Vagina (tissue), 2 donors: ENCODE data around the gene SLX4IP. TPM values are rescaled to one million over a fixed set of nuclear protein-coding genes. Genes with fewer than 3 reads are reported as not detected.
A peak's percentile ranks its signal among the peaks of the same experiment; 100 is the strongest.

Experiments
- DNase-seq, 2 donors: peaks; one replicate each; pipeline ENCODE4 v3.0.0-alpha.2; 2017; ENCODE audit errors: extremely low spot score in 2 of 2
- H3K27ac ChIP-seq: fragments of 200-600 bp; sonication (generic); one replicate; pipeline ENCODE4 v1.5.1; 2019
- H3K27me3 ChIP-seq: fragments of 200-600 bp; sonication (generic); one replicate; pipeline ENCODE4 v1.5.1; 2019
- H3K36me3 ChIP-seq, 2 donors: fragments of 200-600 bp; sonication (generic); one replicate each; pipeline ENCODE4 v1.5.1; 2017 to 2019
- H3K4me1 ChIP-seq: fragments of 200-600 bp; sonication (generic); one replicate; pipeline ENCODE4 v1.5.1; 2019
- H3K4me3 ChIP-seq, 2 donors: fragments of 200-600 bp; sonication (generic); 1 replicate in 1 of 2; 2 replicates in 1 of 2; pipeline ENCODE4 v1.5.1; 2016 to 2019
- H3K9me3 ChIP-seq: fragments of 200-600 bp; sonication (generic); one replicate; pipeline ENCODE4 v1.5.1; 2019
- CTCF ChIP-seq, 3 experiments: fragments of 450-650 bp in 2 of 3; fragments of 200-600 bp in 1 of 3; sonication (generic) in 1 of 3; IDR thresholded peaks; one replicate each; pipeline ENCODE4 v1.5.1; 2017 to 2019; ENCODE audit warnings: antibody characterized with exemption in 3 of 3, mild to moderate bottlenecking in 2 of 3, moderate library complexity in 2 of 3
- POLR2A ChIP-seq, 2 donors: fragments of 450-650 bp; IDR thresholded peaks; one replicate each; pipeline ENCODE4 v1.6.1; 2017; ENCODE audit warnings: antibody characterized with exemption in 2 of 2, mild to moderate bottlenecking in 2 of 2, moderate library complexity in 2 of 2
- POLR2AphosphoS5 ChIP-seq, 2 donors: sonication (generic); formaldehyde crosslinking; IDR thresholded peaks; one replicate each; pipeline ENCODE4 v1.9.0; 2017; ENCODE audit warnings: antibody characterized with exemption in 2 of 2, mild to moderate bottlenecking in 2 of 2, low read depth in 1 of 2; ENCODE audit not compliant: insufficient read depth in 1 of 2
- intact Hi-C: fragments of 100-400 bp; cut with DNase I; formaldehyde crosslinking; loops from one replicate; pipeline ENCODE4 v1.15.1; 2023
- total RNA-seq: library from RNA; depleted of rRNA; stranded (reverse); fragments of >200 nt; gene quantifications from one replicate; pipeline ENCODE4 v1.2.3, GENCODE V29; 2016

The SLX4IP gene
- total RNA-seq, 1 donor from 2014 or later: 4.9 TPM

- peaks cover 87% of the 10 kb centered on the region for H3K4me1 ChIP-seq
- H3K9me3 ChIP-seq: no peaks in the 10 kb centered on the region
- H3K27me3 ChIP-seq: no peaks in the 10 kb centered on the region
- H3K4me3 ChIP-seq: no peak overlapping the region
- no peak for DNase-seq
- H3K27ac ChIP-seq: peak overlapping the region; percentile 88
- no peak for TF ChIP-seq POLR2A (IDR thresholded peaks at IDR 0.05)
- peak in 1 of 2 donors; percentile 57 for TF ChIP-seq POLR2AphosphoS5 (IDR thresholded peaks at IDR 0.05; ENCODE audit: insufficient read depth in 1 of 2, low read depth in 1 of 2)
- TF ChIP-seq CTCF (IDR thresholded peaks at IDR 0.05): no peak
- H3K36me3 ChIP-seq: no peaks in the 10 kb centered on the region
- intact Hi-C loops: no loop called here
Observed at GRCh38 chr20:10508060-10508459, 73.0 kb downstream of the SLX4IP start.

GRCh38 chr20:10508468-10509251, 73.6 kb downstream of the SLX4IP start:
- intact Hi-C loops: no loop called here
- Histone ChIP-seq H3K27me3 (no peaks in the 10 kb centered on the region), H3K4me3 (no peak overlapping the region), H3K9me3 (no peaks in the 10 kb centered on the region), H3K4me1 (peaks cover 85% of the 10 kb centered on the region), H3K27ac (peak overlapping the region; percentile 88), H3K36me3 (no peaks in the 10 kb centered on the region)
- peak in 1 of 2 donors; percentile 33 for TF ChIP-seq POLR2AphosphoS5 (IDR thresholded peaks at IDR 0.05; ENCODE audit: insufficient read depth in 1 of 2, low read depth in 1 of 2)
- TF ChIP-seq CTCF (IDR thresholded peaks at IDR 0.05): no peak
- no peak for DNase-seq

- H3K4me1 ChIP-seq: peaks cover 87% of the 10 kb centered on the region
- peak overlapping the region; percentile 88 for H3K27ac ChIP-seq
- no peaks in the 10 kb centered on the region for H3K9me3 ChIP-seq
- DNase-seq: no peak
- no peaks in the 10 kb centered on the region for H3K36me3 ChIP-seq
- H3K4me3 ChIP-seq: no peak overlapping the region
- no peaks in the 10 kb centered on the region for H3K27me3 ChIP-seq
- TF ChIP-seq CTCF (IDR thresholded peaks at IDR 0.05): no peak
- TF ChIP-seq POLR2A (IDR thresholded peaks at IDR 0.05): no peak
- TF ChIP-seq POLR2AphosphoS5 (IDR thresholded peaks at IDR 0.05; ENCODE audit: insufficient read depth in 1 of 2, low read depth in 1 of 2): no peak
- intact Hi-C loops: no loop called here
Observed at GRCh38 chr20:10509376-10509775, 74.3 kb downstream of the SLX4IP start.

GRCh38 chr20:10510216-10510615, 75.1 kb downstream of the SLX4IP start:
- peaks cover 90% of the 10 kb centered on the region for H3K4me1 ChIP-seq
- no peak for DNase-seq
- no peak overlapping the region for H3K4me3 ChIP-seq
- no peaks in the 10 kb centered on the region for H3K27me3 ChIP-seq
- H3K27ac ChIP-seq: peak overlapping the region; percentile 88
- TF ChIP-seq POLR2A (IDR thresholded peaks at IDR 0.05) (no peak), CTCF (IDR thresholded peaks at IDR 0.05) (no peak), POLR2AphosphoS5 (IDR thresholded peaks at IDR 0.05; ENCODE audit: insufficient read depth in 1 of 2, low read depth in 1 of 2) (no peak)
- H3K36me3 ChIP-seq: no peaks in the 10 kb centered on the region
- no peaks in the 10 kb centered on the region for H3K9me3 ChIP-seq
- intact Hi-C loops: no loop called here

- intact Hi-C loops: no loop called here
- H3K9me3 ChIP-seq: no peaks in the 10 kb centered on the region
- peaks cover 83% of the 10 kb centered on the region for H3K4me1 ChIP-seq
- no peak for DNase-seq
- TF ChIP-seq CTCF (IDR thresholded peaks at IDR 0.05): no peak
- no peak for TF ChIP-seq POLR2AphosphoS5 (IDR thresholded peaks at IDR 0.05; ENCODE audit: insufficient read depth in 1 of 2, low read depth in 1 of 2)
- TF ChIP-seq POLR2A (IDR thresholded peaks at IDR 0.05): no peak
- H3K27me3 ChIP-seq: no peaks in the 10 kb centered on the region
- no peaks in the 10 kb centered on the region for H3K36me3 ChIP-seq
- peak overlapping the region; percentile 88 for H3K27ac ChIP-seq
- no peak overlapping the region for H3K4me3 ChIP-seq
Observed at GRCh38 chr20:10511170-10511508, 76.0 kb downstream of the SLX4IP start.
